ENCODE results near the gene CRACDL. TPM values are rescaled to one million over a fixed set of nuclear protein-coding genes. Genes with fewer than 3 reads are reported as not detected.

The CRACDL gene
- total RNA-seq, 2 experiments from 2014 or later = 0.36 to 1.5 TPM

DNA sequence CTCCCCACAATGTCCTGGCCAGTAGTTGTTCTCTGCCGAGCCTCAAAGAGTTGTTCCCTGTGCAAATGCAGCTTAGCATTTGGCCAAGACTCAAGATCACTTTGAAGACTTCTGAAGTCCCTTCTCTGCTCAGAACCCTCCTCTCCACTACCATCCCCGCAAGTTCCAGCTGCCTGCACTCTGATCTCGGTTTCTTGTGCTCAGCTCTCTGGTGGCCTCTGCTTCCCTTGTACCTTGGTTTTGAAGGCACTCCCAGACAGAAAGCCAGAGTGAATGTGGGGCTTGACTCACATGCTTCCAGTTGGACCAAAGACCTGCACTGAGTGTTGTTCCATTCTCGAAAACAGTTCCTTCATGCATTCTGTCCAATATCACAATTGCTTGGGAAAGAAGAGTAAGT, 28.6 kb downstream of the CRACDL start:
- Histone ChIP-seq H3K27ac (ENCODE audit: low read depth in 1 of 2, low read length in 2 of 2) (no peak overlapping the region), H3K36me3 (ENCODE audit: insufficient read depth, low read length) (no peaks in the 10 kb centered on the region), H3K4me1 (ENCODE audit: insufficient read depth, low read length) (peaks cover 8% of the 10 kb centered on the region), H3K4me3 (ENCODE audit: low read length) (no peak overlapping the region), H3K27me3 (ENCODE audit: control insufficient read depth in 1 of 2, insufficient read depth in 2 of 2, low read length in 2 of 2) (peaks cover 0 to 2% of the 10 kb centered on the region in 2 experiments), H3K9me3 (ENCODE audit: control insufficient read depth in 1 of 2, insufficient read depth in 1 of 2, low read length in 2 of 2) (no peaks in the 10 kb centered on the region)
- ATAC-seq (ENCODE audit: poor library complexity) (no peak), DNase-seq (no peak)
- Mint-ChIP-seq H3K4me1 (ENCODE audit: low read depth) (peaks cover 15% of the 10 kb centered on the region), H3K27ac (no peak overlapping the region), H3K4me3 (no peak overlapping the region), H3K9me3 (no peaks in the 10 kb centered on the region), H3K27me3 (peaks cover 5% of the 10 kb centered on the region), H3K36me3 (ENCODE audit: low read depth) (no peaks in the 10 kb centered on the region)
- ChIA-PET CTCF (no interaction called here), POLR2A (no interaction called here)
- intact Hi-C loops (cut with DNase I, micrococcal nuclease) = no loop called here
- TF ChIP-seq, protein P1, sequence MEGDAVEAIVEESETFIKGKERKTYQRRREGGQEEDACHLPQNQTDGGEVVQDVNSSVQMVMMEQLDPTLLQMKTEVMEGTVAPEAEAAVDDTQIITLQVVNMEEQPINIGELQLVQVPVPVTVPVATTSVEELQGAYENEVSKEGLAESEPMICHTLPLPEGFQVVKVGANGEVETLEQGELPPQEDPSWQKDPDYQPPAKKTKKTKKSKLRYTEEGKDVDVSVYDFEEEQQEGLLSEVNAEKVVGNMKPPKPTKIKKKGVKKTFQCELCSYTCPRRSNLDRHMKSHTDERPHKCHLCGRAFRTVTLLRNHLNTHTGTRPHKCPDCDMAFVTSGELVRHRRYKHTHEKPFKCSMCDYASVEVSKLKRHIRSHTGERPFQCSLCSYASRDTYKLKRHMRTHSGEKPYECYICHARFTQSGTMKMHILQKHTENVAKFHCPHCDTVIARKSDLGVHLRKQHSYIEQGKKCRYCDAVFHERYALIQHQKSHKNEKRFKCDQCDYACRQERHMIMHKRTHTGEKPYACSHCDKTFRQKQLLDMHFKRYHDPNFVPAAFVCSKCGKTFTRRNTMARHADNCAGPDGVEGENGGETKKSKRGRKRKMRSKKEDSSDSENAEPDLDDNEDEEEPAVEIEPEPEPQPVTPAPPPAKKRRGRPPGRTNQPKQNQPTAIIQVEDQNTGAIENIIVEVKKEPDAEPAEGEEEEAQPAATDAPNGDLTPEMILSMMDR (IDR thresholded peaks at IDR 0.05) = no peak

DNA sequence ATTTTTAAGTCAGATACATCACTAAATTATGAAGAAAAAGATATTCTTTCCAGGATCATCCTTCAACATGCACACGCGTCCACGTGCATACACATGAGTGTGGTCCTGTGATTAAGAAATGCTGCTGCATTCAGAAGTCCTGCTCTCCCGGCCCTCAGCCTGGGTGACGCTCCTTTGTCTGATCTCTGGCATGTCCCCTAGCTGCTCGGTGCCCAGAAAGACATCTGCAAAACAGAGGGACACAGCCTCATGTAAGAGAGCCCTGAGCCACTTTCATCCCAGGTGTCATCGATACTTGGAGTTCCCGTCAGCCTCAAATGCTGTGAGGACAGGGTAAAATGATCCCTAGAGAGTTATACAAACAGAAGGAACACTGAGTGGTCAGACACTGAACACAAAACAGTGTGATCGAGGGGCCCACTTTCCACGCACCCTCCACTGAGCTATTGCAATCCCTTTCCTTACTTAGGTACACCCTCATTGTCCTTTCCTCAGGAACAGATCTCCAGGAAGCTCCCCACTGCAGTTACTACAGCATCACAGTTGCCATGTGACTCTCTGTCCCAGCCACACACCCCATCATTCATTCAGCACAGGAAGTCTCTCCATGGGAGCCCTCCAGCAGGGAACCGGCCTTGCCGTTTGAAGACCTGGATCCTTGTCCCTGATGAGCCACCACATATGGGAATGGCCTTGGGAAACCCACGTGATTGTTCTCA, 32.1 kb downstream of the CRACDL start:
- H3K4me1 Mint-ChIP-seq (ENCODE audit: low read depth) = peaks cover 4% of the 10 kb centered on the region
- POLR2A ChIA-PET = no interaction called here
- DNase-seq (no peak), ATAC-seq (ENCODE audit: poor library complexity) (no peak)
- Histone ChIP-seq H3K27me3 (ENCODE audit: control insufficient read depth in 1 of 2, insufficient read depth in 2 of 2, low read length in 2 of 2) (no peaks in the 10 kb centered on the region), H3K36me3 (ENCODE audit: insufficient read depth, low read length) (no peaks in the 10 kb centered on the region), H3K27ac (ENCODE audit: low read depth in 1 of 2, low read length in 2 of 2) (no peak overlapping the region), H3K9me3 (ENCODE audit: control insufficient read depth in 1 of 2, insufficient read depth in 1 of 2, low read length in 2 of 2) (no peaks in the 10 kb centered on the region), H3K4me3 (ENCODE audit: low read length) (no peak overlapping the region), H3K4me1 (ENCODE audit: insufficient read depth, low read length) (no peaks in the 10 kb centered on the region)
- H3K4me3 Mint-ChIP-seq = no peak overlapping the region
- no peaks in the 10 kb centered on the region for H3K9me3 Mint-ChIP-seq
- H3K27me3 Mint-ChIP-seq = peaks cover under 1% of the 10 kb centered on the region
- no peaks in the 10 kb centered on the region for H3K36me3 Mint-ChIP-seq (ENCODE audit: low read depth)
- intact Hi-C loops (cut with DNase I, micrococcal nuclease) = no loop called here
- no peak overlapping the region for H3K27ac Mint-ChIP-seq
- CTCF ChIA-PET = no interaction called here
- TF ChIP-seq, protein P1 (IDR thresholded peaks at IDR 0.05) = no peak

DNA sequence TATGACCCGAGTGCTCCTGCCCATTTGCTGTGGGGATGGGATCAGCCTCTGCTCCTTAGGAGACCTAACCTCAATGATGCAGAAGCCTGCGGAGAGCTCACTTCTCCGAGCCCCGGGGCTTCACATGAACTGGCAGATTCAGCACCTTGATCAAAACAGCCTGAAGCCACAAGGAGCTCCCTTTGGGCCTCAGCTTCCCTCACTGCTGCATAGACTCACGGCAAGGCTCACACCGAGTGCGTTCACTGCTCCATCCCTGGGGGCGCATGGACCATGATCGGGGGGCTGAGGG, 33.0 kb downstream of the CRACDL start:
- ChIA-PET CTCF (no interaction called here), POLR2A (no interaction called here)
- H3K27ac ChIP-seq (ENCODE audit: low read depth in 1 of 2, low read length in 2 of 2) = no peak overlapping the region
- H3K27me3 Mint-ChIP-seq = no peaks in the 10 kb centered on the region
- H3K36me3 ChIP-seq (ENCODE audit: insufficient read depth, low read length) = no peaks in the 10 kb centered on the region
- ATAC-seq (ENCODE audit: poor library complexity) (no peak), DNase-seq (no peak)
- H3K9me3 ChIP-seq (ENCODE audit: control insufficient read depth in 1 of 2, insufficient read depth in 1 of 2, low read length in 2 of 2) = no peaks in the 10 kb centered on the region
- intact Hi-C loops (cut with DNase I, micrococcal nuclease) = no loop called here
- H3K4me3 Mint-ChIP-seq = no peak overlapping the region
- no peak overlapping the region for H3K4me3 ChIP-seq (ENCODE audit: low read length)
- H3K4me1 ChIP-seq (ENCODE audit: insufficient read depth, low read length) = no peaks in the 10 kb centered on the region
- H3K9me3 Mint-ChIP-seq = no peaks in the 10 kb centered on the region
- H3K4me1 Mint-ChIP-seq (ENCODE audit: low read depth) = no peaks in the 10 kb centered on the region
- TF ChIP-seq, protein P1 (IDR thresholded peaks at IDR 0.05) = no peak
- H3K36me3 Mint-ChIP-seq (ENCODE audit: low read depth) = no peaks in the 10 kb centered on the region
- no peak overlapping the region for H3K27ac Mint-ChIP-seq
- H3K27me3 ChIP-seq (ENCODE audit: control insufficient read depth in 1 of 2, insufficient read depth in 2 of 2, low read length in 2 of 2) = no peaks in the 10 kb centered on the region

Data from CD4-positive, alpha-beta T cell (primary cell).